ENCODE data around the gene RALB. TPM values are rescaled to one million over a fixed set of nuclear protein-coding genes. Genes with fewer than 3 reads are reported as not detected.
"Not testable (repeated sequence)": the region's sequence is repeated elsewhere in the genome, so short reads cannot be mapped to it uniquely, and the experiment has no call there.

Gene RALB
- total RNA-seq, 4 donors from 2014 or later = 20.1 to 45.0 (median 30.4) TPM

GRCh38 chr2:120320318-120320851 lies 67.7 kb downstream of the RALB start:
- Histone ChIP-seq H3K36me3 (no peaks in the 10 kb centered on the region), H3K27ac (no peak overlapping the region), H3K9me3 (no peaks in the 10 kb centered on the region), H3K4me1 (peaks cover 6 to 13% of the 10 kb centered on the region in 2 donors), H3K27me3 (no peaks in the 10 kb centered on the region), H3K4me3 (no peak overlapping the region)
- intact Hi-C loops (cut with DNase I; ENCODE audit: low total_unique reads) = no loop called here
- DNase-seq = no peak
- no peak for ATAC-seq
- TF ChIP-seq POLR2A (IDR thresholded peaks at IDR 0.05) = no peak
- TF ChIP-seq, protein P1, sequence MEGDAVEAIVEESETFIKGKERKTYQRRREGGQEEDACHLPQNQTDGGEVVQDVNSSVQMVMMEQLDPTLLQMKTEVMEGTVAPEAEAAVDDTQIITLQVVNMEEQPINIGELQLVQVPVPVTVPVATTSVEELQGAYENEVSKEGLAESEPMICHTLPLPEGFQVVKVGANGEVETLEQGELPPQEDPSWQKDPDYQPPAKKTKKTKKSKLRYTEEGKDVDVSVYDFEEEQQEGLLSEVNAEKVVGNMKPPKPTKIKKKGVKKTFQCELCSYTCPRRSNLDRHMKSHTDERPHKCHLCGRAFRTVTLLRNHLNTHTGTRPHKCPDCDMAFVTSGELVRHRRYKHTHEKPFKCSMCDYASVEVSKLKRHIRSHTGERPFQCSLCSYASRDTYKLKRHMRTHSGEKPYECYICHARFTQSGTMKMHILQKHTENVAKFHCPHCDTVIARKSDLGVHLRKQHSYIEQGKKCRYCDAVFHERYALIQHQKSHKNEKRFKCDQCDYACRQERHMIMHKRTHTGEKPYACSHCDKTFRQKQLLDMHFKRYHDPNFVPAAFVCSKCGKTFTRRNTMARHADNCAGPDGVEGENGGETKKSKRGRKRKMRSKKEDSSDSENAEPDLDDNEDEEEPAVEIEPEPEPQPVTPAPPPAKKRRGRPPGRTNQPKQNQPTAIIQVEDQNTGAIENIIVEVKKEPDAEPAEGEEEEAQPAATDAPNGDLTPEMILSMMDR (IDR thresholded peaks at IDR 0.05 in 4 of 5, conservative IDR thresholded peaks at IDR 0.05 in 1 of 5) = no peak
- in situ Hi-C loops (cut with MboI; ENCODE audit: low sequenced_read_pairs in 4 of 4) = loop anchor here in 1 of 4 donors (25.0 kb wide), 1 partner anchor 208 kb away; no protein-coding TSS in a partner anchor

DNA sequence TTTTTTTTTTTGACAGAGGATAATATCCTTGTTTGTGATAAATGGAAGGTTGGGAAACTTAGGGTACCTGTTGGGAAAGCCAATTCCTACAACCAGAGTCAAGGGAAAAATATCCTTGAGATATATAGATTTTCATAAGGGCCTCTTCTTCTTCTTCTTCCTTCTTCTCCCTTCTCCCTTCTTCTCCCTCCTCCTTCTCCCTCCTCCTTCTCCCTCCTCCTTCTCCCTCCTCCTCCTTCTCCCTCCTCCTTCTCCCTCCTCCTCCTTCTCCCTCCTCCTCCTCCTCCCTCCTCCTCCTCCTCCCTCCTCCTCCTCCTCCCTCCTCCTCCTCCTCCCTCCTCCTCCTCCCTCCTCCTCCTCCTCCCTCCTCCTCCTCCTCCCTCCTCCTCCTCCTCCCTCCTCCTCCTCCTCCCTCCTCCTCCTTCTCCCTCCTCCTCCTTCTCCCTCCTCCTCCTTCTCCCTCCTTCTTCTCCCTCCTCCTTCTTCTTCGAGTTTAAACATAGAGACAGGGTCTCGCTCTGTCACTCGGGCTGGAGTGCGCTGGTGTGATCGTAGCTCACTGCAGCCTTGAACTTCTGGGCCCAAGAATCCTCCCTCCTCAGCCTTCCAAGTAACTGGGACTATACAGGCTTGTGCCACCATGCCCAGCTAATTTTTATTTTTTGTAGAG lies 68.4 kb downstream of the RALB start:
- ATAC-seq; H3K4me3 ChIP-seq; H3K9me3 ChIP-seq; intact Hi-C loops (cut with DNase I; ENCODE audit: low total_unique reads); DNase-seq; H3K36me3 ChIP-seq; H3K27ac ChIP-seq; H3K27me3 ChIP-seq: not testable (repeated sequence)
- in situ Hi-C loops (cut with MboI; ENCODE audit: low sequenced_read_pairs in 4 of 4) = loop anchor here in 1 of 4 donors (25.0 kb wide), 1 partner anchor 209 kb away; no protein-coding TSS in a partner anchor
- H3K4me1 ChIP-seq = peaks cover 6 to 13% of the 10 kb centered on the region in 2 donors

- Histone ChIP-seq H3K9me3 (no peaks in the 10 kb centered on the region), H3K4me1 (peaks cover 6 to 13% of the 10 kb centered on the region in 2 donors), H3K36me3 (no peaks in the 10 kb centered on the region), H3K4me3 (no peak overlapping the region), H3K27me3 (no peaks in the 10 kb centered on the region), H3K27ac (no peak overlapping the region)
- intact Hi-C loops (cut with DNase I; ENCODE audit: low total_unique reads) = no loop called here
- no peak for ATAC-seq
- no peak for TF ChIP-seq POLR2A (IDR thresholded peaks at IDR 0.05)
- TF ChIP-seq, protein P1 (IDR thresholded peaks at IDR 0.05 in 4 of 5, conservative IDR thresholded peaks at IDR 0.05 in 1 of 5) = no peak
- in situ Hi-C loops (cut with MboI; ENCODE audit: low sequenced_read_pairs in 4 of 4) = loop anchor here in 1 of 4 donors (25.0 kb wide), 1 partner anchor 210 kb away; no protein-coding TSS in a partner anchor
- no peak for DNase-seq
These were observed 69.2 kb downstream of the RALB start for GRCh38 chr2:120321721-120322284.

DNA sequence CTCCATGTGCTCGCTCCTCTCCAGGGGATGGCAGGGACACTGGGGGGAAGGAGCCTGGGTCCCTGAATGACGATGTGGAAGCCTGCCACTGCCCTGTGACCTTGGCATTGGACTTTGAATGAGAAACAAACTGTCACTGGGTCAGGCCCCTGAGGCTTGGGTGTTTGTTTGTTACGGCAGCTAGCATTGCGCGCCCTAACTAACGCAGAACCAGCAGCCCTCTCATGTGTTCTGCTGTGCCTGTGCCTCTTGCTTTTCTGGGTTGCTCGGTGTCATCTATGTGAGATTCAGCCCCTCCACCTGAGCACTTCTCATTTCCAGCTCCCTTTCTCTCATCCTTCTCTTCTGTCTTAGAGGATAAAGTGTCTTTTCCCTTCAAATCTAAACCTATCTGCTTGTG lies 69.7 kb downstream of the RALB start:
- DNase-seq = no peak
- Histone ChIP-seq H3K4me3 (no peak overlapping the region), H3K27me3 (no peaks in the 10 kb centered on the region), H3K27ac (no peak overlapping the region), H3K36me3 (no peaks in the 10 kb centered on the region), H3K4me1 (peaks cover 6 to 13% of the 10 kb centered on the region in 2 donors), H3K9me3 (no peaks in the 10 kb centered on the region)
- no peak for ATAC-seq
- TF ChIP-seq, protein P1 (IDR thresholded peaks at IDR 0.05 in 4 of 5, conservative IDR thresholded peaks at IDR 0.05 in 1 of 5) = no peak
- no peak for TF ChIP-seq POLR2A (IDR thresholded peaks at IDR 0.05)
- intact Hi-C loops (cut with DNase I; ENCODE audit: low total_unique reads) (no loop called here), in situ Hi-C loops (cut with MboI; ENCODE audit: low sequenced_read_pairs in 4 of 4) (loop anchor here in 1 of 4 donors (25.0 kb wide), 1 partner anchor 210 kb away; no protein-coding TSS in a partner anchor)

DNA sequence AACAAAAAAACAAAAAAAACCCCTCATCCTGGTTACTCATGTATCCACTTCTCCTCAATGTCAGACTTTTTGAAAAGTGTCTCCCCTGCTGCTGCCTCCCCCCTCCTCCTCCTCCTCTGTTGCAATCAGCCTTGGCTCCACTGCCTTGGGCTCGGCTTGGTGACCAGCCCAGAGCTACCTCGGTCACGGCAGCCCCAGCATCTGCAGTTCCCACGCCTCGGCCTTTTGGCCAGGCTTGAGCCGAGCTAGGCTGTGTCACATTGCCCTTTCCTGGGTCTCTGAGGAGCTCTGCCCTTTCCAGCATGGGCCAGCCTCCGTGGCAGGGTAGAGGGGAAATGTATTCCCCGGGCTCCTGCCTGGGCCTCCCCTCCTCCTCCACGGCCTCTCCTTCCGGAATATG lies 70.6 kb downstream of the RALB start:
- in situ Hi-C loops (cut with MboI; ENCODE audit: low sequenced_read_pairs in 4 of 4) (loop anchor here in 1 of 4 donors (25.0 kb wide), 1 partner anchor 211 kb away; no protein-coding TSS in a partner anchor), intact Hi-C loops (cut with DNase I; ENCODE audit: low total_unique reads) (no loop called here)
- H3K4me1 ChIP-seq = peaks cover 6 to 13% of the 10 kb centered on the region in 2 donors
- DNase-seq (peak; percentile 61 to 76), ATAC-seq (peak; percentile 75 to 89)
- no peaks in the 10 kb centered on the region for H3K9me3 ChIP-seq
- peak overlapping the region in 3 of 4 donors; percentile 21 to 45 (median 42) for H3K27ac ChIP-seq
- H3K36me3 ChIP-seq = no peaks in the 10 kb centered on the region
- TF ChIP-seq, protein P1 (IDR thresholded peaks at IDR 0.05 in 4 of 5, conservative IDR thresholded peaks at IDR 0.05 in 1 of 5) = no peak
- TF ChIP-seq POLR2A (IDR thresholded peaks at IDR 0.05) = no peak
- H3K27me3 ChIP-seq = no peaks in the 10 kb centered on the region
- H3K4me3 ChIP-seq = no peak overlapping the region
